Kidney (tissue), 14 donors: Measurements from ENCODE around the gene RPS6KB2. TPM values are rescaled to one million over a fixed set of nuclear protein-coding genes. Genes with fewer than 3 reads are reported as not detected.

Source experiments
- DNase-seq, 5 donors: peaks; one replicate each; pipeline ENCODE4 v3.0.0-alpha.2; 2013 to 2020
- FAIRE-seq: peaks from 2 replicates; lab custom pipeline; 2012; peaks lifted over from hg19 to GRCh38; lab: Jason Lieb, UNC
- H3K27ac ChIP-seq, 2 donors: one replicate each; pipeline ENCODE4 v1.7.0; 2013; ENCODE audit warnings: low read depth in 2 of 2, low read length in 2 of 2, inconsistent platforms in 1 of 2
- H3K27me3 ChIP-seq: one replicate; pipeline ENCODE4 v1.7.1; 2013; ENCODE audit warnings: low read length, inconsistent platforms; ENCODE audit not compliant: control insufficient read depth, insufficient read depth
- H3K36me3 ChIP-seq, 3 donors: one replicate each; pipeline versions ENCODE4 v1.7.0 to v1.7.1; 2013; ENCODE audit warnings: low read length in 3 of 3, control low read depth in 1 of 3, inconsistent platforms in 1 of 3; ENCODE audit not compliant: insufficient read depth in 3 of 3, control insufficient read depth in 2 of 3
- H3K4me1 ChIP-seq, 3 donors: one replicate each; pipeline versions ENCODE4 v1.7.0 to v1.7.1; 2013; ENCODE audit warnings: low read length in 3 of 3, inconsistent platforms in 1 of 3, low read depth in 1 of 3; ENCODE audit not compliant: control insufficient read depth in 2 of 3, insufficient read depth in 2 of 3
- H3K4me3 ChIP-seq, 3 donors: one replicate each; pipeline versions ENCODE4 v1.7.0 to v1.8.1; 2013; ENCODE audit warnings: low read length in 3 of 3, control low read depth in 1 of 3, inconsistent platforms in 1 of 3
- H3K9ac ChIP-seq, 3 donors: one replicate each; pipeline versions ENCODE4 v1.7.0 to v1.7.1; 2013; ENCODE audit warnings: low read length in 3 of 3, control low read depth in 1 of 3, inconsistent platforms in 1 of 3
- H3K9me3 ChIP-seq, 3 donors: one replicate each; pipeline versions ENCODE4 v1.7.0 to v1.7.1; 2013; ENCODE audit warnings: low read length in 3 of 3, control low read depth in 1 of 3, inconsistent platforms in 1 of 3; ENCODE audit not compliant: control insufficient read depth in 2 of 3, insufficient read depth in 1 of 3
- CTCF ChIP-seq: IDR thresholded peaks from 3 replicates; pipeline ENCODE4 v1.5.1; 2012; ENCODE audit warnings: mild to moderate bottlenecking, moderate library complexity, borderline replicate concordance; ENCODE audit not compliant: insufficient read depth; ENCODE audit errors: extremely low read depth
- intact Hi-C: fragments of 100-400 bp; cut with DNase I; formaldehyde crosslinking; loops from one replicate; pipeline ENCODE4 v1.11.1; 2022
- polyA plus RNA-seq: library from polyadenylated mRNA; stranded (reverse); fragments of 350-450 nt; fragmentation: Illumina TruSeq; extraction: RNeasy Lipid Tissue Mini Kit (QIAGEN cat#74804); gene quantifications from one replicate; pipeline ENCODE4 v1.2.3, GENCODE V29; 2014; ENCODE audit warnings: low read depth, low replicate concordance; ENCODE audit not compliant: insufficient read depth
- total RNA-seq: library from RNA; stranded (reverse); fragmentation: NEBNext Ultra II Directional; extraction: Animal tissue kit (Norgen Biotek cat#: 25700); gene quantifications from one replicate; pipeline ENCODE4 v1.2.1, GENCODE V29; 2021
- donor health status: control.
- donor health status: control.
- donor health status: control.
- donor health status: control.
- donor health status: control.
- donor health status: DM: yes; HTN: yes; CAD: no.
- donor health status: Normal renal cell carcinoma (clear cell type).

RPS6KB2 gene
- total and polyA plus RNA-seq, 2 donors from 2014 or later, result 41.3 to 45.4 TPM

GRCh38 chr11:67484847-67485311 lies 56.6 kb downstream of the RPS6KB2 start:
- peaks cover 0 to 4% (median 3%) of the 10 kb centered on the region in 3 donors for H3K36me3 ChIP-seq
- H3K4me1 ChIP-seq, result peaks cover 3 to 19% (median 9%) of the 10 kb centered on the region in 3 donors
- FAIRE-seq (no peak), DNase-seq (peak in 2 of 5 donors; percentile 59 to 76)
- no peak overlapping the region for H3K4me3 ChIP-seq
- no peaks in the 10 kb centered on the region for H3K27me3 ChIP-seq
- intact Hi-C loops, result no loop called here
- no peak overlapping the region for H3K27ac ChIP-seq
- H3K9ac ChIP-seq, result peak overlapping the region in 1 of 3 donors; percentile 15
- no peaks in the 10 kb centered on the region for H3K9me3 ChIP-seq
- no peak for TF ChIP-seq CTCF

Other genes starting within 250 kb of the RPS6KB2 start
- 80.8 TPM for gene GRK2, start 162.0 kb upstream of the RPS6KB2 start, total RNA-seq
- gene GRK2, start 162.0 kb upstream of the RPS6KB2 start, polyA plus RNA-seq, result 28.2 TPM
- 68.3 TPM for gene ANKRD13D, start 139.2 kb upstream of the RPS6KB2 start, total RNA-seq
- gene ANKRD13D, start 139.2 kb upstream of the RPS6KB2 start, polyA plus RNA-seq, result 21.9 TPM
- gene SSH3, start 125.0 kb upstream of the RPS6KB2 start, total RNA-seq, result 68.9 TPM
- 25.0 TPM for gene SSH3, start 125.0 kb upstream of the RPS6KB2 start, polyA plus RNA-seq
- gene POLD4, start 74.9 kb upstream of the RPS6KB2 start, total RNA-seq, result 54.4 TPM
- 174 TPM for gene POLD4, start 74.9 kb upstream of the RPS6KB2 start, polyA plus RNA-seq
- 15.8 TPM for gene CLCF1, start 54.9 kb upstream of the RPS6KB2 start, total RNA-seq
- gene CLCF1, start 54.9 kb upstream of the RPS6KB2 start, polyA plus RNA-seq, result 5.7 TPM
- 17.8 TPM for gene RAD9A, start 36.5 kb upstream of the RPS6KB2 start, total RNA-seq
- gene RAD9A, start 36.5 kb upstream of the RPS6KB2 start, polyA plus RNA-seq, result 16.4 TPM
- gene PPP1CA, start 26.6 kb upstream of the RPS6KB2 start, total RNA-seq, result 155 TPM
- gene PPP1CA, start 26.6 kb upstream of the RPS6KB2 start, polyA plus RNA-seq, result 210 TPM
- 13.9 TPM for gene TBC1D10C, start 24.4 kb upstream of the RPS6KB2 start, total RNA-seq
- gene TBC1D10C, start 24.4 kb upstream of the RPS6KB2 start, polyA plus RNA-seq, result 1.7 TPM
- 1.7 TPM for gene CARNS1, start 12.8 kb upstream of the RPS6KB2 start, total RNA-seq
- gene CARNS1, start 12.8 kb upstream of the RPS6KB2 start, polyA plus RNA-seq, result 0.80 TPM
- gene PTPRCAP, start 9.2 kb downstream of the RPS6KB2 start, total RNA-seq, result 20.3 TPM
- 4.7 TPM for gene PTPRCAP, start 9.2 kb downstream of the RPS6KB2 start, polyA plus RNA-seq
- 121 TPM for gene CORO1B, start 15.0 kb downstream of the RPS6KB2 start, total RNA-seq
- 67.2 TPM for gene CORO1B, start 15.0 kb downstream of the RPS6KB2 start, polyA plus RNA-seq
- gene GPR152, start 24.2 kb downstream of the RPS6KB2 start, total RNA-seq, result not detected
- gene GPR152, start 24.2 kb downstream of the RPS6KB2 start, polyA plus RNA-seq, result not detected
- gene CABP4, start 26.9 kb downstream of the RPS6KB2 start, total RNA-seq, result 3.1 TPM
- gene CABP4, start 26.9 kb downstream of the RPS6KB2 start, polyA plus RNA-seq, result 0.49 TPM
- gene TMEM134, start 40.8 kb downstream of the RPS6KB2 start, total RNA-seq, result 65.5 TPM
- gene TMEM134, start 40.8 kb downstream of the RPS6KB2 start, polyA plus RNA-seq, result 127 TPM
- 61.5 TPM for gene AIP, start 54.5 kb downstream of the RPS6KB2 start, total RNA-seq
- 135 TPM for gene AIP, start 54.5 kb downstream of the RPS6KB2 start, polyA plus RNA-seq
- 74.7 TPM for gene PITPNM1, start 76.9 kb downstream of the RPS6KB2 start, total RNA-seq
- gene PITPNM1, start 76.9 kb downstream of the RPS6KB2 start, polyA plus RNA-seq, result 19.3 TPM
- 98.4 TPM for gene CDK2AP2, start 79.7 kb downstream of the RPS6KB2 start, total RNA-seq
- gene CDK2AP2, start 79.7 kb downstream of the RPS6KB2 start, polyA plus RNA-seq, result 188 TPM
- not detected for gene CABP2, start 95.0 kb downstream of the RPS6KB2 start, total RNA-seq
- gene CABP2, start 95.0 kb downstream of the RPS6KB2 start, polyA plus RNA-seq, result not detected
- gene GSTP1, start 155.3 kb downstream of the RPS6KB2 start, total RNA-seq, result 800 TPM
- 1,687 TPM for gene GSTP1, start 155.3 kb downstream of the RPS6KB2 start, polyA plus RNA-seq
- 191 TPM for gene NDUFV1, start 178.4 kb downstream of the RPS6KB2 start, total RNA-seq
- 395 TPM for gene NDUFV1, start 178.4 kb downstream of the RPS6KB2 start, polyA plus RNA-seq
- 11.9 TPM for gene NUDT8, start 201.4 kb downstream of the RPS6KB2 start, total RNA-seq
- gene NUDT8, start 201.4 kb downstream of the RPS6KB2 start, polyA plus RNA-seq, result 57.0 TPM
- not detected for gene TBX10, start 211.3 kb downstream of the RPS6KB2 start, total RNA-seq
- gene TBX10, start 211.3 kb downstream of the RPS6KB2 start, polyA plus RNA-seq, result not detected
- 7.7 TPM for gene ACY3, start 222.2 kb downstream of the RPS6KB2 start, total RNA-seq
- gene ACY3, start 222.2 kb downstream of the RPS6KB2 start, polyA plus RNA-seq, result 111 TPM
- 1.6 TPM for gene ALDH3B2, start 246.1 kb downstream of the RPS6KB2 start, total RNA-seq
- 2.1 TPM for gene ALDH3B2, start 246.1 kb downstream of the RPS6KB2 start, polyA plus RNA-seq